HG02973 (cell line): ENCODE data around the gene ARHGAP42.

Experiments
- ATAC-seq: cut with Tn5 transposase; IDR thresholded peaks from one replicate; pipeline ENCODE4 v1.9.1; 2021; ENCODE audit warnings: moderate library complexity; ENCODE audit not compliant: unreplicated experiment

ARHGAP42 gene

GRCh38 chr11:100956351-100956750 lies 269.3 kb downstream of the ARHGAP42 start:
- no peak for ATAC-seq

DNA sequence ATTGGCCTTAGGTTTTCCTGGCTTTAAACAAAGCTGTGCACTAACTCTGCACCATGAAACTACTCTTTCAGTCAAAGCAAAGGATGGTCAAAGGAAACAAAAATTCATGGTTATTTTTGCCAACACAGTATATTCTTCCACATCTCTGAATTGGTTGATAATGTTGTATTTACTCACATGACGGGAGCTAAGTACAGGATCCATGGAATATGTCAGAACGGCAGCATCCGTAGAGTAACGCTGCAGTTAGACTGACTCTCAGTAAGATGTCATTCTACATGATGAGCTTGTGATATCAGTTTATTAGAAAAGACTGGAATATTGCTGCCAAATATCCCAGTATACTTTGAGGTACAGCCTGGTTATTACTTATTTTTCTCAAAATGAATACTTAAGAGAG lies 270.4 kb downstream of the ARHGAP42 start:
- ATAC-seq = no peak

- no peak for ATAC-seq
Measured at GRCh38 chr11:100961633-100962032, 274.5 kb downstream of the ARHGAP42 start.

- ATAC-seq = no peak
Measured at GRCh38 chr11:100963375-100963774, 276.3 kb downstream of the ARHGAP42 start.

DNA sequence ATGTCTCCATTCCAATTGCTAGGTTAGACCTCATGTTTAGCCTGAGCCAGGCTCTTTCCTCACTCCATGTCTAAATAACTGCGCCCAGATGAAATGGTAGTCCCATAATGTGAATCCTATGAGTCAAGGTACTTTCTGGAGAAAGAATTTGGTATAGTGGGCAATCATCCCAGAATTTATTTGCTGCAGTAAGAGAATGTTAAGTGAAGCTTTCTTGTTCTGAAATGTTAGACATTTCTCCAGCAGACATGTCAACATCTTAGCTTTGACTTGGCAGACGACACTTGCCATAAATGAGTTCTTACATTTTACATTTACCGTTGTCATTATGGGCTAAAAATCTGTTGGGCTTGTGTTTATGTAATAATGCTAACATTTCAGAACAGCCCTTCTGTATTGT lies 277.3 kb downstream of the ARHGAP42 start:
- no peak for ATAC-seq

GRCh38 chr11:100965346-100965745 lies 278.3 kb downstream of the ARHGAP42 start:
- no peak for ATAC-seq

DNA sequence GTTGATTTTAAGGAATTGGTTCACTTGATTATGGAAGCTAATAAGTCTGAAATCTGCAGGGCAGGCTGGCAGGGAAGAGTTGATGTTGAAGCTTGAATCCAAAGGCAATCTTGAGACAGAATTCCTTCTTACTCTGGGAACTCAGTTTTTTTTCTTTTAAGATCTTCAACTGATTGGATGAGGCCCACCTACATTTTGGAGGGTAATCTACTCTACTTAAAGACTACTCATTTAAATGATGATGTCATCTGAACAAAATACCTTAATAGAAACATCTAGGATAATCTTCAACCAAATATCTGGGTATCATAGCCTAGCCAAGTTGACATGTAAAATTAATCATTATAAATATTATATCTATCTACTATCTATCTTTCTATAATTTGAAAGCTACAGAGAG lies 279.3 kb downstream of the ARHGAP42 start:
- no peak for ATAC-seq

DNA sequence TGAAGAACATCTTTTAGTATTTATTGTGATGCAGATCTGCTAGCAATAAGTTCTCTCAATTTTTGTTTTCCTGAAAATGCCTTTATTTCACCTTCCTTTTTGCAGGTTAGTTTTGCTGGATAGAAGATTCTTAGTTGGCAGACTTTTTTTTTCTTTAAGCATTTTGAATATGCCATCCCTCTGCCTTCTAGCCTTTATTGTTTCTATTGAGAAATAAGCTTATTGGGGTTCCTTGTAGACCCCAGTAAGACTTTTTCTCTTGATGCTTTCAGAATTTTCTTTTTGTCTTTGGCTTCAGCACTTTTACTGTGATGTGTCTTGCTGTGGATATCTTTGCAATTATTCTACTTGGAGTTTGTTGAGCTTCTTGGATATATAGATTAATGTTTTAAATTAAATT lies 281.9 kb downstream of the ARHGAP42 start:
- ATAC-seq = no peak

GRCh38 chr11:100970283-100971164 lies 283.4 kb downstream of the ARHGAP42 start:
- ATAC-seq = no peak

GRCh38 chr11:100972046-100972445 lies 285.0 kb downstream of the ARHGAP42 start:
- no peak for ATAC-seq

- ATAC-seq = no peak
Measured at GRCh38 chr11:100978442-100978841, 291.4 kb downstream of the ARHGAP42 start.

DNA sequence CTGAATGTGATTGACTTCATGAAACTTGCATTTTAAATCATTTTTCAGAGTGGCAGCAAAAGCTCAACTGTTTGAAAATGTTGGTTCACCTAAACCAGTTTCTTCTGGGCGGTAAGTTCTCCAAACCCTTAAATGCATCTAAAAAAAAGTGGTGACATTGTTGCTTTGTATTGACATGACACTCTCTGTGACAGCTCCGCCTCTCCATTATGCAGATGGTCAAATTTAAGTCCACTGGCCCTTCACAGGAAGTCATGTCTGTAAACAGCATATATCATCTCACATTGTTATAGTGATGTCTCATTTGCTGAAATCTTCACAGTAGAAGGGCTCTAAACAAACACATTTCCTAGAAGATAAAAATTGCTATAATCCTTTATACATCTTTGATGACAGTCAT lies 291.9 kb downstream of the ARHGAP42 start:
- ATAC-seq = no peak

- no peak for ATAC-seq
Measured at GRCh38 chr11:100980156-100980555, 293.1 kb downstream of the ARHGAP42 start.

GRCh38 chr11:100981196-100981824 lies 294.2 kb downstream of the ARHGAP42 start:
- no peak for ATAC-seq

DNA sequence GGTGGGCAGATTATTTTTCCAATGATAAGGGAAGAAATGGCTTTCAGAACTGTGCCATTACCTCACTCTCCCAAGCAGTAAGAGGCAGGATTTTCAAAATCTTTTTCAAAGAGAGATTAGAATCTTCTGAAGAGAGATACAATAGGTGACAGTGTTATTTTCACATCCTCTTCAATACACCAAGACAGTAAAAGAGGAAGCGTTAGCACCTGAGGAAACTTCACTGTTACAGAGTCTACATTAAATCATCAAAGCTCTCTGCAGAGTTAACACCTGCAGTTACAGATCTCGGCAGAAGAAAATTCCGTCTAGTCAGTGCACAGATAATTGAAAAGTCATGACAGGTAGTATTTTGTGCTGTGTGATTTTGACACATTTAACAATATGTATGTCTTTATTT lies 297.6 kb downstream of the ARHGAP42 start:
- ATAC-seq = peak; percentile 74

DNA sequence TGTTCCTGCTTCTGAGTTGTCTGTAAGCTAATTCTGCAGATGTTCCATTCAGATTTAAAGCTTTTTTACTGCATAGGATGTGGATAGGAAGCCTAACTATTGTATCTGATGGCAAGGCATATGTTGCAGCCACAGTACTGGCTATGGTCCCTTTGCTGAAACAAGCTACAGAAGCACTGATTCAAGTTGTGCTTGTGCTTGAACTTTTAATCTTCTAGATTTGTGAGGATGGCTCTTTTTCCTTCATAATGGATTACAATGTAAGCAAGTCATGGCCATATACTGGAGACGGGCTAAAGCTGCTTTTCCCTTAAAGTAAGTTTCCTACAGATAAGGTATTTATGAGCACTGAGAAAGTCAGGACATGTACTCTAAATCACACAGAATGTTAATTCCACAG lies 303.8 kb downstream of the ARHGAP42 start:
- ATAC-seq = no peak

GRCh38 chr11:100991541-100991940 lies 304.5 kb downstream of the ARHGAP42 start:
- no peak for ATAC-seq

- ATAC-seq = no peak
Measured at GRCh38 chr11:100994966-100995365, 307.9 kb downstream of the ARHGAP42 start.

DNA sequence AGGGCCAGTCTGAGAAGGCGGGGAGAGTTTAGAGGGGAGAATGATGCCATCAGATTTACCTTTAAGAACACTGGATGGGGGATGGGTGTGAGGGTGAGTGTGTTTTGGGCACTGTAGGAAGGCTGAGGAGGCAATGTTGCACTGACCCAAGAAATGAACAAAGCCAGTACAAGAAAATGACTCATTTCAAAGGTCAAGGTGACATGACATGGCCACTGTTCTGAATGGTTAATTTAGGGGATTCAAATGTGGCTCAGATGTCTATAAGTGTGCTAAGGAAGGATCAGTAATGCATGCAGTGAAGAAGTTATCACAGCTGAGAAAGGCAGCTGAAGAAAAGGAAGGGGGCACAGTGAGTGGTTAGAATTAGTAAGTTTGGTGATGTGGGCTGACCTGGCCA lies 312.7 kb downstream of the ARHGAP42 start:
- no peak for ATAC-seq

GRCh38 chr11:101003468-101003867 lies 316.4 kb downstream of the ARHGAP42 start:
- no peak for ATAC-seq

- ATAC-seq = peak; percentile 62
Measured at GRCh38 chr11:101008961-101009689, 322.0 kb downstream of the ARHGAP42 start.

- ATAC-seq = no peak
Measured at GRCh38 chr11:101009690-101010055, 322.6 kb downstream of the ARHGAP42 start.
